HepG2 (cell line): ENCODE measurements around the gene SVBP. TPM values are rescaled to one million over a fixed set of nuclear protein-coding genes. Genes with fewer than 3 reads are reported as not detected.

ENCODE experiments used
- BRD4 ChIP-seq: sonication (generic); formaldehyde crosslinking; IDR thresholded peaks from 2 replicates; pipeline ENCODE4 v1.4.0; 2020; ENCODE audit warnings: missing genetic modification reagents
- CREBL2 ChIP-seq: sonication (generic); formaldehyde crosslinking; IDR thresholded peaks from 2 replicates; pipeline ENCODE4 v1.8.1; 2023; ENCODE audit warnings: missing genetic modification reagents, mild to moderate bottlenecking, borderline replicate concordance
- GFI1 ChIP-seq: sonication (generic); formaldehyde crosslinking; IDR thresholded peaks from 2 replicates; pipeline ENCODE4 v1.5.0; 2020; ENCODE audit warnings: missing genetic modification reagents, mild to moderate bottlenecking, borderline replicate concordance
- HNRNPK ChIP-seq: fragments of 200-400 bp; formaldehyde crosslinking; IDR thresholded peaks from 2 replicates; pipeline ENCODE4 v1.6.1; 2018; ENCODE audit warnings: low read length, low read depth, moderate library complexity, mild to moderate bottlenecking; ENCODE audit not compliant: poor library complexity, severe bottlenecking
- IRF9 ChIP-seq: sonication (generic); formaldehyde crosslinking; IDR thresholded peaks from 2 replicates; pipeline ENCODE4 v1.8.0; 2022; ENCODE audit warnings: missing genetic modification reagents, mild to moderate bottlenecking, borderline replicate concordance
- MXI1 ChIP-seq: IDR thresholded peaks from 3 replicates; pipeline ENCODE4 v1.6.1; 2012; ENCODE audit warnings: low read depth, low read length, inconsistent platforms, borderline replicate concordance
- SIX1 ChIP-seq: sonication (generic); formaldehyde crosslinking; IDR thresholded peaks from 2 replicates; pipeline ENCODE4 v1.4.0; 2020; ENCODE audit warnings: missing genetic modification reagents, borderline replicate concordance
- SNRNP70 ChIP-seq: fragments of 200-400 bp; formaldehyde crosslinking; IDR thresholded peaks from 2 replicates; pipeline ENCODE4 v1.6.1; 2017; ENCODE audit warnings: mild to moderate bottlenecking, low read depth, low read length, moderate library complexity
- SP2 ChIP-seq: sonication (generic); formaldehyde crosslinking; IDR thresholded peaks from 2 replicates; pipeline ENCODE4 v1.5.1; 2020; ENCODE audit warnings: mild to moderate bottlenecking, missing genetic modification reagents
- TAF15 ChIP-seq: fragments of 200-400 bp; formaldehyde crosslinking; IDR thresholded peaks from one replicate; pipeline ENCODE4 v1.6.1; 2018; ENCODE audit warnings: mild to moderate bottlenecking, low read depth, low read length; ENCODE audit not compliant: poor library complexity, severe bottlenecking
- ZBTB46 ChIP-seq: sonication (generic); formaldehyde crosslinking; IDR thresholded peaks from 2 replicates; pipeline ENCODE4 v1.4.0; 2020; ENCODE audit warnings: mild to moderate bottlenecking, missing genetic modification reagents, borderline replicate concordance
- ZHX1 ChIP-seq: sonication (generic); formaldehyde crosslinking; IDR thresholded peaks from 2 replicates; pipeline ENCODE4 v1.8.1; 2022; ENCODE audit warnings: low read depth, mild to moderate bottlenecking, missing genetic modification reagents
- ZNF10 ChIP-seq: sonication (generic); formaldehyde crosslinking; IDR thresholded peaks from 2 replicates; pipeline ENCODE4 v1.4.0; 2020; ENCODE audit warnings: mild to moderate bottlenecking, low read depth, missing genetic modification reagents, borderline replicate concordance
- ZNF616 ChIP-seq: sonication (generic); formaldehyde crosslinking; IDR thresholded peaks from 2 replicates; pipeline ENCODE4 v1.5.0; 2020; ENCODE audit warnings: low read depth, mild to moderate bottlenecking, missing genetic modification reagents
- ZNF674 ChIP-seq: sonication (generic); formaldehyde crosslinking; IDR thresholded peaks from 2 replicates; pipeline ENCODE4 v1.5.0; 2020; ENCODE audit warnings: low read depth, mild to moderate bottlenecking, missing genetic modification reagents
- ZNF687 ChIP-seq: sonication (generic); formaldehyde crosslinking; IDR thresholded peaks from 2 replicates; pipeline ENCODE4 v1.5.1; 2020; ENCODE audit warnings: mild to moderate bottlenecking, missing genetic modification reagents, moderate library complexity
- ZNF777 ChIP-seq: sonication (generic); formaldehyde crosslinking; IDR thresholded peaks from 2 replicates; pipeline ENCODE4 v1.4.0; 2020; ENCODE audit warnings: missing genetic modification reagents
- ZNF891 ChIP-seq: sonication (generic); formaldehyde crosslinking; IDR thresholded peaks from 2 replicates; pipeline ENCODE4 v1.5.0; 2020; ENCODE audit warnings: mild to moderate bottlenecking, missing genetic modification reagents
- polyA plus RNA-seq, 8 experiments: library from polyadenylated mRNA; depleted of rRNA in 3 of 8; stranded (reverse) in 7 of 8; unstranded in 1 of 8; fragments of >200 nt; fragmentation: Illumina TruSeq in 4 of 8; extraction: Trizol in 4 of 8; gene quantifications; 2 replicates each; pipeline versions ENCODE4 v1.2.1 to v1.2.3, GENCODE V29; 2011 to 2016; ENCODE audit warnings: low read depth in 4 of 8, missing spikeins in 1 of 8, mixed read lengths in 1 of 8; ENCODE audit not compliant: insufficient read depth in 1 of 8
- total RNA-seq, 5 experiments: library from RNA; depleted of rRNA; stranded (reverse); fragments of >200 nt; fragmentation: Illumina TruSeq; extraction: Trizol; gene quantifications; 2 replicates each; pipeline ENCODE4 v1.2.3, GENCODE V29; 2016; ENCODE audit warnings: low read depth in 1 of 5

The SVBP gene
- total and polyA plus RNA-seq, 2 of the 13 experiments (the other 11 are each of a cell fraction or from before 2014, with no cell fraction given): 28.8 to 48.2 TPM

- TF ChIP-seq GFI1 (no peak), BRD4 (no peak; the same call in 1 of the 2 replicates), SIX1 (CRISPR knock-in tag) (no peak), CREBL2 (no peak), ZHX1 (peak; percentile 55; the same call in 1 of the 2 replicates), ZBTB46 (CRISPR knock-in tag) (no peak), HNRNPK (no peak), ZNF687 (CRISPR knock-in tag) (peak; percentile 70), SP2 (no peak), MXI1 (peak; percentile 64; the same call in 1 of the 3 replicates), SNRNP70 (no peak), ZNF891 (CRISPR knock-in tag) (no peak), IRF9 (CRISPR knock-in tag) (no peak; the same call in 1 of the 2 replicates), TAF15 (no peak), ZNF674 (CRISPR knock-in tag) (no peak), ZNF616 (no peak), ZNF777 (CRISPR knock-in tag) (peak; percentile 38; the same call in 1 of the 2 replicates), ZNF10 (CRISPR knock-in tag) (no peak)
Observed at GRCh38 chr1:42816585-42817439, at the start of gene SVBP, which contains the start of gene ERMAP (continued).
